Osteoblast (primary cell): ENCODE results near the gene SRPRB. TPM values are rescaled to one million over a fixed set of nuclear protein-coding genes. Genes with fewer than 3 reads are reported as not detected.

Source experiments
- DNase-seq: peaks from one replicate; pipeline ENCODE4 v3.0.0; 2011; ENCODE audit warnings: low spot score, mixed read lengths; ENCODE audit not compliant: insufficient read length; ENCODE audit errors: missing footprints
- H2AFZ ChIP-seq: 2 replicates; pipeline ENCODE4 v1.6.0; 2011; ENCODE audit warnings: mild to moderate bottlenecking, low read length
- H3K27ac ChIP-seq: 2 replicates; pipeline ENCODE4 v1.5.1; 2011; ENCODE audit warnings: mild to moderate bottlenecking, low read depth, low read length, moderate library complexity
- H3K27me3 ChIP-seq: 2 replicates; pipeline ENCODE4 v1.6.0; 2012; ENCODE audit warnings: mild to moderate bottlenecking, control low read depth, inconsistent platforms, low read length, moderate library complexity; ENCODE audit not compliant: insufficient read depth
- H3K36me3 ChIP-seq: 2 replicates; pipeline ENCODE4 v1.5.1; 2011; ENCODE audit warnings: mild to moderate bottlenecking, low read length, control low read depth, moderate library complexity; ENCODE audit not compliant: insufficient read depth
- H3K4me1 ChIP-seq: 2 replicates; pipeline ENCODE4 v1.5.1; 2011; ENCODE audit warnings: mild to moderate bottlenecking, low read length, control low read depth, moderate library complexity; ENCODE audit not compliant: insufficient read depth
- H3K4me2 ChIP-seq: 2 replicates; pipeline ENCODE4 v1.6.0; 2011; ENCODE audit warnings: mild to moderate bottlenecking, low read length; ENCODE audit not compliant: insufficient read depth
- H3K4me3 ChIP-seq: fragments of 200-600 bp; sonication (generic); 3 replicates; pipeline ENCODE4 v1.5.1; 2012; ENCODE audit warnings: mild to moderate bottlenecking, low read length, inconsistent platforms; ENCODE audit not compliant: insufficient read depth
- H3K79me2 ChIP-seq: 2 replicates; pipeline ENCODE4 v1.6.0; 2012; ENCODE audit warnings: mild to moderate bottlenecking, low read length, control low read depth, inconsistent platforms; ENCODE audit not compliant: insufficient read depth
- H3K9me3 ChIP-seq: 2 replicates; pipeline ENCODE4 v1.5.1; 2011; ENCODE audit warnings: low read depth, low read length, control low read depth
- H4K20me1 ChIP-seq: 2 replicates; pipeline ENCODE4 v1.6.0; 2012; ENCODE audit warnings: mild to moderate bottlenecking, low read length, control low read depth; ENCODE audit not compliant: insufficient read depth
- CTCF ChIP-seq: IDR thresholded peaks from 2 replicates; pipeline ENCODE4 v1.5.1; 2011; ENCODE audit warnings: mild to moderate bottlenecking, low read depth, low read length, moderate library complexity; ENCODE audit errors: extremely low read depth
- total RNA-seq: library from RNA; depleted of rRNA; stranded (reverse); fragments of >200 nt; gene quantifications from 2 replicates; pipeline ENCODE4 v1.2.3, GENCODE V29; 2012

Gene SRPRB
- total RNA-seq, 1 donor, result 80.3 TPM

- no peak overlapping the region for H3K27ac ChIP-seq
- no peaks in the 10 kb centered on the region for H3K79me2 ChIP-seq
- H3K4me1 ChIP-seq, result no peaks in the 10 kb centered on the region
- H3K4me2 ChIP-seq, result no peak overlapping the region
- no peak overlapping the region for H3K4me3 ChIP-seq
- DNase-seq, result no peak
- no peak for TF ChIP-seq CTCF
- H3K36me3 ChIP-seq, result no peaks in the 10 kb centered on the region
- H2AFZ ChIP-seq, result no peak overlapping the region
- H4K20me1 ChIP-seq, result no peaks in the 10 kb centered on the region
- H3K27me3 ChIP-seq, result no peaks in the 10 kb centered on the region
- H3K9me3 ChIP-seq, result peaks cover 2% of the 10 kb centered on the region
These were observed 13.3 kb upstream of the SRPRB start for GRCh38 chr3:133792171-133792763.

GRCh38 chr3:133797396-133798105 lies 8.1 kb upstream of the SRPRB start:
- Histone ChIP-seq H3K4me3 (no peak overlapping the region), H2AFZ (no peak overlapping the region), H3K4me2 (no peak overlapping the region), H3K36me3 (no peaks in the 10 kb centered on the region), H3K4me1 (no peaks in the 10 kb centered on the region), H3K79me2 (no peaks in the 10 kb centered on the region), H3K27ac (no peak overlapping the region), H4K20me1 (no peaks in the 10 kb centered on the region), H3K27me3 (peaks cover 3% of the 10 kb centered on the region), H3K9me3 (no peaks in the 10 kb centered on the region)
- DNase-seq, result no peak
- TF ChIP-seq CTCF, result no peak

GRCh38 chr3:133799794-133800585 lies 5.6 kb upstream of the SRPRB start:
- H3K27me3 ChIP-seq, result peaks cover 3% of the 10 kb centered on the region
- H2AFZ ChIP-seq, result no peak overlapping the region
- no peaks in the 10 kb centered on the region for H3K4me1 ChIP-seq
- no peaks in the 10 kb centered on the region for H4K20me1 ChIP-seq
- H3K36me3 ChIP-seq, result no peaks in the 10 kb centered on the region
- H3K27ac ChIP-seq, result no peak overlapping the region
- no peak for TF ChIP-seq CTCF
- no peaks in the 10 kb centered on the region for H3K9me3 ChIP-seq
- DNase-seq, result no peak
- no peaks in the 10 kb centered on the region for H3K79me2 ChIP-seq
- H3K4me2 ChIP-seq, result no peak overlapping the region
- H3K4me3 ChIP-seq, result no peak overlapping the region

- peaks cover 5% of the 10 kb centered on the region for H4K20me1 ChIP-seq
- H3K79me2 ChIP-seq, result peaks cover 23% of the 10 kb centered on the region
- DNase-seq, result no peak
- H3K36me3 ChIP-seq, result peaks cover 11% of the 10 kb centered on the region
- TF ChIP-seq CTCF, result no peak
- H3K27ac ChIP-seq, result no peak overlapping the region
- no peaks in the 10 kb centered on the region for H3K9me3 ChIP-seq
- H3K4me3 ChIP-seq, result no peak overlapping the region
- H3K4me1 ChIP-seq, result peaks cover 10% of the 10 kb centered on the region
- H2AFZ ChIP-seq, result no peak overlapping the region
- H3K27me3 ChIP-seq, result peaks cover 3% of the 10 kb centered on the region
- H3K4me2 ChIP-seq, result no peak overlapping the region
These were observed 2.1 kb upstream of the SRPRB start for GRCh38 chr3:133803469-133803868.
